T47D (cell line): ENCODE measurements around the gene HTR5A.
"Not testable (repeated sequence)": the region's sequence is repeated elsewhere in the genome, so short reads cannot be mapped to it uniquely, and the experiment has no call there.

Source experiments
- DNase-seq, 2 experiments: peaks; one replicate each; pipeline versions ENCODE4 v3.0.0 to v3.0.0-alpha.2; 2011 to 2012; ENCODE audit warnings: low read depth in 1 of 2, low spot score in 1 of 2
- JUND ChIP-seq: IDR thresholded peaks from 2 replicates; pipeline ENCODE4 v1.6.1; 2012; ENCODE audit warnings: low read depth
- in situ Hi-C: cut with HindIII; loops from 2 replicates; pipeline ENCODE4 v1.10.0; 2016; ENCODE audit warnings: low sequenced_read_pairs, low pct_unique_long_range_greater_than_20kb

The HTR5A gene

GRCh38 chr7:155069992-155070751, at the start of gene HTR5A:
HTR5A (plus strand) TSS chr7:155070324; CDS start chr7:155070900, 576 bp downstream.
- peak; percentile 86 to 87 for DNase-seq

GRCh38 chr7:155020996-155021395, 49.1 kb upstream of the HTR5A start:
- DNase-seq, result no peak
- no peak for TF ChIP-seq JUND
- in situ Hi-C loops, result no loop called here

More at GRCh38 chr7:155069992-155070751, at the start of gene HTR5A:
- in situ Hi-C loops, result no loop called here
- TF ChIP-seq JUND, result no peak

GRCh38 chr7:155021699-155022145, 48.4 kb upstream of the HTR5A start:
- TF ChIP-seq JUND, result no peak
- no peak for DNase-seq
- in situ Hi-C loops, result no loop called here

- TF ChIP-seq JUND, result no peak
- DNase-seq, result no peak
- in situ Hi-C loops, result no loop called here
Measured at GRCh38 chr7:155027879-155028278, 42.2 kb upstream of the HTR5A start.

- in situ Hi-C loops, result no loop called here
- DNase-seq, result no peak
- TF ChIP-seq JUND, result no peak
Measured at GRCh38 chr7:155032978-155033377, 37.1 kb upstream of the HTR5A start.

- DNase-seq, in situ Hi-C loops: not testable (repeated sequence)
Measured at GRCh38 chr7:155034495-155034894, 35.6 kb upstream of the HTR5A start.

- no peak for DNase-seq
- in situ Hi-C loops, result no loop called here
- TF ChIP-seq JUND, result no peak
Measured at GRCh38 chr7:155038335-155038734, 31.8 kb upstream of the HTR5A start.

GRCh38 chr7:155043756-155044155, 26.4 kb upstream of the HTR5A start:
- in situ Hi-C loops, result no loop called here
- TF ChIP-seq JUND, result no peak
- no peak for DNase-seq

- in situ Hi-C loops, result no loop called here
Measured at GRCh38 chr7:155048006-155048405, 22.1 kb upstream of the HTR5A start.

GRCh38 chr7:155051355-155051754, 18.8 kb upstream of the HTR5A start:
- TF ChIP-seq JUND, result no peak
- in situ Hi-C loops, result no loop called here
- DNase-seq, result no peak

More at GRCh38 chr7:155048006-155048405, 22.1 kb upstream of the HTR5A start:
- no peak for TF ChIP-seq JUND
- DNase-seq, result no peak

- TF ChIP-seq JUND, result no peak
- in situ Hi-C loops, result no loop called here
- DNase-seq, result peak in 1 of 2 experiments; percentile 6
Measured at GRCh38 chr7:155053002-155053401, 17.1 kb upstream of the HTR5A start.

GRCh38 chr7:155054761-155055160, 15.4 kb upstream of the HTR5A start:
- no peak for DNase-seq
- TF ChIP-seq JUND, result no peak
- in situ Hi-C loops, result no loop called here

- no peak for TF ChIP-seq JUND
- DNase-seq, result no peak
- in situ Hi-C loops, result no loop called here
Measured at GRCh38 chr7:155057076-155057475, 13.0 kb upstream of the HTR5A start.

- TF ChIP-seq JUND, result no peak
- DNase-seq, result no peak
- in situ Hi-C loops, result no loop called here
Measured at GRCh38 chr7:155058896-155059295, 11.2 kb upstream of the HTR5A start.
